ENCODE data around the gene TMED3.

Gene TMED3

GRCh38 chr15:79339588-79340314 lies 28.8 kb downstream of the TMED3 start:
- peak; percentile 51 to 78 for DNase-seq
- TF ChIP-seq POLR2A (IDR thresholded peaks at IDR 0.05; ENCODE audit: low read length) (no peak), GATA1 (IDR thresholded peaks at IDR 0.05; ENCODE audit: low read depth, low read length) (no peak)

- DNase-seq: no peak
- TF ChIP-seq POLR2A (IDR thresholded peaks at IDR 0.05; ENCODE audit: low read length) (no peak), GATA1 (IDR thresholded peaks at IDR 0.05; ENCODE audit: low read depth, low read length) (no peak)
Observed at GRCh38 chr15:79340315-79340602, 29.3 kb downstream of the TMED3 start.

- TF ChIP-seq POLR2A (IDR thresholded peaks at IDR 0.05; ENCODE audit: low read length) (no peak), GATA1 (IDR thresholded peaks at IDR 0.05; ENCODE audit: low read depth, low read length) (no peak)
- no peak for DNase-seq
Observed at GRCh38 chr15:79341396-79341795, 30.5 kb downstream of the TMED3 start.

- TF ChIP-seq GATA1 (IDR thresholded peaks at IDR 0.05; ENCODE audit: low read depth, low read length) (no peak), POLR2A (IDR thresholded peaks at IDR 0.05; ENCODE audit: low read length) (no peak)
- peak in 1 of 2 experiments; percentile 16 for DNase-seq
Observed at GRCh38 chr15:79349525-79349924, 38.6 kb downstream of the TMED3 start.

- DNase-seq: no peak
- TF ChIP-seq GATA1 (IDR thresholded peaks at IDR 0.05; ENCODE audit: low read depth, low read length): no peak
- TF ChIP-seq POLR2A (IDR thresholded peaks at IDR 0.05; ENCODE audit: low read length): no peak
Observed at GRCh38 chr15:79352206-79352605, 41.3 kb downstream of the TMED3 start.

GRCh38 chr15:79357566-79357965 lies 46.7 kb downstream of the TMED3 start:
- TF ChIP-seq GATA1 (IDR thresholded peaks at IDR 0.05; ENCODE audit: low read depth, low read length) (no peak), POLR2A (IDR thresholded peaks at IDR 0.05; ENCODE audit: low read length) (no peak)
- DNase-seq: no peak

GRCh38 chr15:79358069-79358468 lies 47.2 kb downstream of the TMED3 start:
- TF ChIP-seq GATA1 (IDR thresholded peaks at IDR 0.05; ENCODE audit: low read depth, low read length) (no peak), POLR2A (IDR thresholded peaks at IDR 0.05; ENCODE audit: low read length) (no peak)
- DNase-seq: no peak

- no peak for TF ChIP-seq POLR2A (IDR thresholded peaks at IDR 0.05; ENCODE audit: low read length)
- no peak for TF ChIP-seq GATA1 (IDR thresholded peaks at IDR 0.05; ENCODE audit: low read depth, low read length)
- DNase-seq: no peak
Observed at GRCh38 chr15:79364571-79365240, 53.8 kb downstream of the TMED3 start.

- DNase-seq: no peak
- TF ChIP-seq POLR2A (IDR thresholded peaks at IDR 0.05; ENCODE audit: low read length) (no peak), GATA1 (IDR thresholded peaks at IDR 0.05; ENCODE audit: low read depth, low read length) (no peak)
Observed at GRCh38 chr15:79365765-79366164, 54.9 kb downstream of the TMED3 start.

GRCh38 chr15:79366691-79367090 lies 55.8 kb downstream of the TMED3 start:
- no peak for DNase-seq
- no peak for TF ChIP-seq GATA1 (IDR thresholded peaks at IDR 0.05; ENCODE audit: low read depth, low read length)
- no peak for TF ChIP-seq POLR2A (IDR thresholded peaks at IDR 0.05; ENCODE audit: low read length)

GRCh38 chr15:79370716-79371115 lies 59.8 kb downstream of the TMED3 start:
- peak; percentile 40 to 60 for DNase-seq
- TF ChIP-seq GATA1 (IDR thresholded peaks at IDR 0.05; ENCODE audit: low read depth, low read length) (no peak), POLR2A (IDR thresholded peaks at IDR 0.05; ENCODE audit: low read length) (no peak)

GRCh38 chr15:79371591-79371990 lies 60.7 kb downstream of the TMED3 start:
- no peak for DNase-seq
- TF ChIP-seq POLR2A (IDR thresholded peaks at IDR 0.05; ENCODE audit: low read length): no peak
- no peak for TF ChIP-seq GATA1 (IDR thresholded peaks at IDR 0.05; ENCODE audit: low read depth, low read length)

- no peak for DNase-seq
- no peak for TF ChIP-seq POLR2A (IDR thresholded peaks at IDR 0.05; ENCODE audit: low read length)
Observed at GRCh38 chr15:79372428-79372827, 61.5 kb downstream of the TMED3 start.
